BJ (cell line): Measurements from ENCODE around the gene OTOF. TPM values are rescaled to one million over a fixed set of nuclear protein-coding genes. Genes with fewer than 3 reads are reported as not detected.
"Not testable (repeated sequence)": the region's sequence is repeated elsewhere in the genome, so short reads cannot be mapped to it uniquely, and the experiment has no call there.

Experiments
- CTCF ChIA-PET: fragments of 350-600 bp; formaldehyde crosslinking; extraction: SDS; loops from one replicate; lab custom pipeline; 2021; ENCODE audit warnings: antibody characterized with exemption, inconsistent platforms; lab: Yijun Ruan, JAX
- POLR2A ChIA-PET: fragments of 300-600 bp; sonication (Branson Sonifier 250); formaldehyde crosslinking; extraction: SDS; loops from one replicate; lab custom pipeline; 2021; ENCODE audit warnings: antibody characterized with exemption; lab: Charles Lee
- DNase-seq: peaks from one replicate; pipeline ENCODE4 v3.0.0-alpha.2; 2011; ENCODE audit warnings: low read depth
- H3K27me3 ChIP-seq: 2 replicates; pipeline ENCODE4 v1.6.0; 2011; ENCODE audit warnings: low read length; ENCODE audit not compliant: control insufficient read depth, insufficient read depth
- H3K36me3 ChIP-seq: 2 replicates; pipeline ENCODE4 v1.5.1; 2011; ENCODE audit warnings: low read length; ENCODE audit not compliant: control insufficient read depth, insufficient read depth
- H3K4me3 ChIP-seq: 2 replicates; pipeline ENCODE4 v1.5.1; 2011; ENCODE audit warnings: low read depth, mild to moderate bottlenecking, control low read depth, low read length
- polyA plus RNA-seq: library from polyadenylated mRNA; depleted of rRNA; stranded (reverse); fragments of >200 nt; gene quantifications from 2 replicates; pipeline ENCODE4 v1.2.3, GENCODE V29; 2011
- TF ChIP-seq, protein P1 (sequence below): IDR thresholded peaks from 2 replicates; pipeline ENCODE4 v1.5.1; 2011; ENCODE audit warnings: low read depth, mild to moderate bottlenecking, control low read depth, inconsistent platforms, low read length, moderate library complexity; ENCODE audit not compliant: insufficient read depth

OTOF gene
- polyA plus RNA-seq, 1 experiment = 0.16 TPM

DNA sequence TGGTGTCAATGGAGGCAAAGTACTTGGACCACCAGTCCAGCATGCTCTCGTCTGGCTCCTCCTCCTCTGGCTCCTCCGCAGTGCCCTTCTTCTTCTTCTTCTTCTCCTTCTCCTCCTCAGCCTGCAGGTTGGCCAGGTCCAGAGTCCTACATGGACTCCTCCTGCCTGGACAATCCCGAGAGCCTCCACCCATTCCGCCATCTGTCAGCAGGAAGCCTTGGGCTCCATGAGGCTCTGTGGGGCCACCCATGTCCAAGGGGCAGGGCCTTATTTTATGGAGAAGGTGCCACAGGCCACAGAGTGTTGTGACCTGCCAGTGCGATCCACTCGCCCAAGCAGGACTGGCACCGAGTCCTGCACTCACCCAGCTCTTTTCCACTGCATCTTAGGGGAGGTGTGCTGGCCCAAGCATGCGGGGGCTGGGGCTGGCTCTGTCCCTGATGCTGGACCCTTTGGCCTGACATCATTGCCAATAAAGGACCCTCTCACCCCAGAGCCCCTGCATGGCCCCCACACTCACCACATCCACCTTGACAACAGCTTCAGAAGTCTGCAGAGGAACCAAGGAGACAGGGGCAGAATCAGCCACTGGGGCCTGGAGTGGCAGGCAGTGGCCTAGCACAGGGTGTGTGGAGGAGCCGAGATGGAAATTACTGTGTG lies 7.2 kb downstream of the OTOF start:
- Histone ChIP-seq H3K36me3 (no peaks in the 10 kb centered on the region), H3K4me3 (no peak overlapping the region), H3K27me3 (no peaks in the 10 kb centered on the region)
- DNase-seq = no peak
- TF ChIP-seq, protein P1, sequence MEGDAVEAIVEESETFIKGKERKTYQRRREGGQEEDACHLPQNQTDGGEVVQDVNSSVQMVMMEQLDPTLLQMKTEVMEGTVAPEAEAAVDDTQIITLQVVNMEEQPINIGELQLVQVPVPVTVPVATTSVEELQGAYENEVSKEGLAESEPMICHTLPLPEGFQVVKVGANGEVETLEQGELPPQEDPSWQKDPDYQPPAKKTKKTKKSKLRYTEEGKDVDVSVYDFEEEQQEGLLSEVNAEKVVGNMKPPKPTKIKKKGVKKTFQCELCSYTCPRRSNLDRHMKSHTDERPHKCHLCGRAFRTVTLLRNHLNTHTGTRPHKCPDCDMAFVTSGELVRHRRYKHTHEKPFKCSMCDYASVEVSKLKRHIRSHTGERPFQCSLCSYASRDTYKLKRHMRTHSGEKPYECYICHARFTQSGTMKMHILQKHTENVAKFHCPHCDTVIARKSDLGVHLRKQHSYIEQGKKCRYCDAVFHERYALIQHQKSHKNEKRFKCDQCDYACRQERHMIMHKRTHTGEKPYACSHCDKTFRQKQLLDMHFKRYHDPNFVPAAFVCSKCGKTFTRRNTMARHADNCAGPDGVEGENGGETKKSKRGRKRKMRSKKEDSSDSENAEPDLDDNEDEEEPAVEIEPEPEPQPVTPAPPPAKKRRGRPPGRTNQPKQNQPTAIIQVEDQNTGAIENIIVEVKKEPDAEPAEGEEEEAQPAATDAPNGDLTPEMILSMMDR = no peak
- ChIA-PET CTCF (no interaction called here), POLR2A (no interaction called here)

DNA sequence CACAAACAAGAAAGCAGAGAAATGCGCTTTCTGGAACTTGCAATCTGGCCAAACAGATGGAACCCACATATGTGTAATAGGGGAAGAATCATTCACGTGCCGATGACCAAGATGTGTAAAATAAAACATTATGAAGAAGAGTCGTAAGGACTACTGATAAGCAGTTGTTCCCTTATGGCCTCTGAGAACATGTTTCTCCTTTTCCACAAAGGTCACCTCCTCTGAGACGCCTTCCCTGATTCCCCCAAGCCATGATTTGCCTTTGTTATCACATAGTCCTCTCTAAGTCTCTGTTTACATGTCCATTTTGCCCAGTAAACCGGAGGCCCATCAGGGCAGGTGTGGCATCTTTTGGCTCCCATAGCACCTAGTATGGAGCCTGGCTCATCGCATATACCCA lies 8.0 kb downstream of the OTOF start:
- Histone ChIP-seq H3K4me3 (no peak overlapping the region), H3K36me3 (no peaks in the 10 kb centered on the region), H3K27me3 (no peaks in the 10 kb centered on the region)
- TF ChIP-seq, protein P1 = no peak
- ChIA-PET POLR2A (no interaction called here), CTCF (interaction anchor here (1.2 kb wide), 1 partner anchor 8 kb away, joined by 4 read pairs; the partner anchor contains the start of gene OTOF)
- no peak for DNase-seq

DNA sequence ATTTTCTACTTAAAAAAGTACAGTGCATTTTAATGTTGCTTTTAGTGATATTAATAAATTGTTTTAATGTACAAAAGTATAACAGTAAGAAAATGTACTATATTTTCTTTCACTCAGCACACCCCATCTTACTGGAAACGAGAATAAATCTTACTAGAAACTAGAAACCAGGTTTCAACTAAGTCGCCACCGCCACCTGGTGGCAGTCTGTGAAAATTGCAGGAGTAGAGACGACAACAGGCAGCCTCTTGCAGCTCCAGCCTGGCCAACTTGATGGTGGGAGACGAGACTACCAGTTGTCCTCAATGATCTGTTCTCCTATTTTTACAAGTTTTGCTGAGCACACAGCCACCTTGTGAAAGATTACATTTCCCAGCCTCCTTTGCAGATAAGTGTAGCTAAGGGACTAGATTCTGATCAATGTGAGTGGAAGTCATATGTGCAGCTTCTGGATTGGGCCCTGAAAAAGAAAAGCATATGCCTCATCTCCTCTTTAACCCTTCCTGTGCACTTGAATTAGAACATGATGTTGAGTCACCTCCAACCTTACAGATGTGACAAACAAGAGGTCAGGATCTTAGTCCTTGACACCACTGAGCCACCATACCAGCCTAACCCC lies 8.7 kb downstream of the OTOF start:
- Histone ChIP-seq H3K36me3 (no peaks in the 10 kb centered on the region), H3K4me3 (no peak overlapping the region), H3K27me3 (no peaks in the 10 kb centered on the region)
- ChIA-PET CTCF (interaction anchor here (1.2 kb wide), 1 partner anchor 9 kb away, joined by 4 read pairs; the partner anchor contains the start of gene OTOF), POLR2A (no interaction called here)
- TF ChIP-seq, protein P1 = peak; percentile 71
- DNase-seq = no peak

DNA sequence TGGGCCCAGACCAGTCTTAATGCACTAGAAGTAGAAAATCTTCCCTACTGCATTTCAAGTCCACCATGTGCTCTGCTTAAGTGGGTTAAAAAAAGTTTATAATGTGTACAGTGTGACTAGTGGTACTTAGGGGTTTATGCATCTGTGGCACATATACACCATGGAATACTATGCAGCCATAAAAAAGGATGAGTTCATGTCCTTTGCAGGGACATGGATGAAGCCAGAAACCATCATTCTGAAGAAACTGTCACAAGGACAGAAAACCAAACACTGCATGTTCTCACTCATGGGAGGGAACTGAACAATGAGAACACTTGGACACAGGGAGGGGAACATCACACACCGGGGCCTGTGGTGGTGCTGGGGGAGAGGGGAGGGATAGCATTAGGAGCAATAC lies 9.4 kb downstream of the OTOF start:
- POLR2A ChIA-PET, H3K27me3 ChIP-seq, H3K36me3 ChIP-seq, DNase-seq, H3K4me3 ChIP-seq: not testable (repeated sequence)
- CTCF ChIA-PET = interaction anchor here (1.2 kb wide), 1 partner anchor 9 kb away, joined by 4 read pairs; the partner anchor contains the start of gene OTOF

DNA sequence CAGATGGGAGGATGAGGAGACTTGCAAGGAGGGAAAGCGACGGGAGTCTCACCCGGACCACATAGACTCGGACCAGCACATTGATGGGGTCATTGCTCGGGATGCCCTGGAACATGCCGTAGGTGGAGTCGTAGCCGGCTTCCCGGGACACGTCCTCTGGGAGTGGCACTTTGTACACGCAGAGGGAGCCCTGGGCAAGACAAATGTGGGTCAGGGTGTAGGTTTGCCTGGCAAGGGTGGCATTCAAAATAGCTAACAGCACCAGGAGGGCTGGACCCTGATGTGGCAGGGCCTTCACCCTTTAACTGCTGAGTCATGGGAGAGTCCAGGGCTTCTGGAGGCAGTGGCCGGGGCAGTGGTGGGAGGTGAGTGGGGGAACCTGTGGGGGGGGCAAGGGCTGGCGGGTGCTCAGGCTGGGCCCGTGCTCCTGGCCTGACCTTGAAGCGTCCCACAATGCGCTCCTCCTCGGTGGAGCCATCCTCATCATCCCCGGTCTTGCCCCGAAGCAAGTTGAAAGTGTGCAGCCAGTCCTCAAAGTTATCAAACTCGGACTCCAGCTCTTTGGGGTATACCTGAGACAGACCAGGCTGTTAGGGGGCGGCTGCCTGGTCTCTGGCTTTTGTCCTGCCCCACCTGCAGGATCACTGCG lies 11.1 kb downstream of the OTOF start:
- Histone ChIP-seq H3K27me3 (no peaks in the 10 kb centered on the region), H3K4me3 (no peak overlapping the region), H3K36me3 (no peaks in the 10 kb centered on the region)
- ChIA-PET CTCF (interaction anchor here (0.6 to 1.4 kb wide), 4 partner anchors 11 to 111 kb away, joined by 3 to 5 read pairs (median 3); partner anchors contain the start of gene OTOF), POLR2A (no interaction called here)
- no peak for DNase-seq
- TF ChIP-seq, protein P1 = no peak
